B cell (primary cell): ENCODE results near the gene FAM13B.

Experiments used
- EZH2 ChIP-seq: IDR thresholded peaks from 2 replicates; pipeline ENCODE4 v1.6.1; 2012; ENCODE audit warnings: borderline replicate concordance, low read depth, mild to moderate bottlenecking, moderate library complexity, low read length; ENCODE audit not compliant: insufficient read depth, poor library complexity, severe bottlenecking
- TF ChIP-seq, protein P1 (sequence below): fragments of 200-600 bp; IDR thresholded peaks from one replicate; pipeline ENCODE4 v1.8.0; 2022; ENCODE audit warnings: antibody characterized with exemption, mild to moderate bottlenecking

DNA sequence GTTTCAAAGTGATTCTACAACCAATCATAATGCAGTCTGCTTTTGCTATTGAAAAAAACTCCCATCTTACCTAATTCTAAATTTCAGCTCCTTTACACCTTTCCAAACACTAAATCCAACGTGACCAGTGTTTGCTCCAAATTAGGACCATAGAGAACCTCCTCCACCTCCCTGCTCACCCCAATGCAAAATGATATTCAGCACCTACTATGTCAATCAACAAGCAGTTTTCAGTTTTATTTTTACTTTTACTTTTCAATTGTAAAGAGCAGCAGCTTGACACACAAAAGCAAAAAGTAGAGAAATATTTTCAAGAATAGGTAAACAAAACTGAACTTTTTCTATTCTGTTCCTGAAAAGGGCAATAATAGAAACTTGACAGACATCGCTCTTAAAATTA, 3.4 kb downstream of the FAM13B start:
- TF ChIP-seq, protein P1, sequence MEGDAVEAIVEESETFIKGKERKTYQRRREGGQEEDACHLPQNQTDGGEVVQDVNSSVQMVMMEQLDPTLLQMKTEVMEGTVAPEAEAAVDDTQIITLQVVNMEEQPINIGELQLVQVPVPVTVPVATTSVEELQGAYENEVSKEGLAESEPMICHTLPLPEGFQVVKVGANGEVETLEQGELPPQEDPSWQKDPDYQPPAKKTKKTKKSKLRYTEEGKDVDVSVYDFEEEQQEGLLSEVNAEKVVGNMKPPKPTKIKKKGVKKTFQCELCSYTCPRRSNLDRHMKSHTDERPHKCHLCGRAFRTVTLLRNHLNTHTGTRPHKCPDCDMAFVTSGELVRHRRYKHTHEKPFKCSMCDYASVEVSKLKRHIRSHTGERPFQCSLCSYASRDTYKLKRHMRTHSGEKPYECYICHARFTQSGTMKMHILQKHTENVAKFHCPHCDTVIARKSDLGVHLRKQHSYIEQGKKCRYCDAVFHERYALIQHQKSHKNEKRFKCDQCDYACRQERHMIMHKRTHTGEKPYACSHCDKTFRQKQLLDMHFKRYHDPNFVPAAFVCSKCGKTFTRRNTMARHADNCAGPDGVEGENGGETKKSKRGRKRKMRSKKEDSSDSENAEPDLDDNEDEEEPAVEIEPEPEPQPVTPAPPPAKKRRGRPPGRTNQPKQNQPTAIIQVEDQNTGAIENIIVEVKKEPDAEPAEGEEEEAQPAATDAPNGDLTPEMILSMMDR = no peak
- no peak for TF ChIP-seq EZH2
